Stimulated activated CD8-positive, alpha-beta memory T cell treated with anti-CD3 and anti-CD28 coated beads, Interleukin-7, amount 100 ng/mL, for 24 hours (primary cell): ENCODE measurements around the gene NONO.
"Not testable (repeated sequence)": the region's sequence is repeated elsewhere in the genome, so short reads cannot be mapped to it uniquely, and the experiment has no call there.

Experiments
- DNase-seq: peaks from one replicate; pipeline ENCODE4 v3.0.0-alpha.2; 2020; ENCODE audit warnings: low read depth

NONO gene

GRCh38 chrX:71291381-71291780 is 7.9 kb downstream of the NONO start:
- DNase-seq: no peak

- DNase-seq: no peak
Observed at GRCh38 chrX:71292669-71293365, 9.4 kb downstream of the NONO start.

- no peak for DNase-seq
Observed at GRCh38 chrX:71296806-71297205, 13.4 kb downstream of the NONO start.

- no peak for DNase-seq
Observed at GRCh38 chrX:71298119-71298518, 14.7 kb downstream of the NONO start.

- DNase-seq: not testable (repeated sequence)
Observed at GRCh38 chrX:71300064-71300463, 16.6 kb downstream of the NONO start.

- not testable (repeated sequence) for DNase-seq
Observed at GRCh38 chrX:71300495-71300894, 17.1 kb downstream of the NONO start.

GRCh38 chrX:71301195-71301924 is 17.9 kb downstream of the NONO start, which contains the start of gene ITGB1BP2:
Gene ITGB1BP2, plus strand, starts transcription at chrX:71301750. Its CDS starts 57 bp downstream, at chrX:71301807.
- no peak for DNase-seq

GRCh38 chrX:71302461-71303213 is 19.2 kb downstream of the NONO start:
- no peak for DNase-seq

GRCh38 chrX:71304561-71304960 is 21.1 kb downstream of the NONO start:
- no peak for DNase-seq

GRCh38 chrX:71315917-71316316 is 32.5 kb downstream of the NONO start:
- DNase-seq: no peak

- not testable (repeated sequence) for DNase-seq
Observed at GRCh38 chrX:71316959-71317358, 33.5 kb downstream of the NONO start.

GRCh38 chrX:71320126-71320525 is 36.7 kb downstream of the NONO start:
- no peak for DNase-seq

GRCh38 chrX:71321731-71322130 is 38.3 kb downstream of the NONO start:
- no peak for DNase-seq

- not testable (repeated sequence) for DNase-seq
Observed at GRCh38 chrX:71324452-71324851, 41.0 kb downstream of the NONO start.

GRCh38 chrX:71326394-71326793 is 43.0 kb downstream of the NONO start:
- DNase-seq: no peak

- not testable (repeated sequence) for DNase-seq
Observed at GRCh38 chrX:71349151-71349665, 65.8 kb downstream of the NONO start.

- DNase-seq: not testable (repeated sequence)
Observed at GRCh38 chrX:71349867-71350266, 66.4 kb downstream of the NONO start.
